ENCODE measurements around the gene CALU.

- TF ChIP-seq CTCF (conservative IDR thresholded peaks at IDR 0.05 in 1 of 2, IDR thresholded peaks at IDR 0.05 in 1 of 2; ENCODE audit: extremely low read depth in 1 of 2, insufficient read depth in 1 of 2, low read depth in 1 of 2, low read length in 2 of 2) (no peak), EZH2 (IDR thresholded peaks at IDR 0.05; ENCODE audit: borderline replicate concordance, low read length) (no peak)
Measured at GRCh38 chr7:128800567-128800966, 61.4 kb downstream of the CALU start.
